Nephron progenitor cell (in vitro differentiated cells): ENCODE data around the gene CTDNEP1.

Experiments used
- DNase-seq: peaks from one replicate; pipeline ENCODE4 v3.0.0; 2021
- H3K27ac Mint-ChIP-seq: 2 replicates; pipeline ENCODE4 v1.8.0; 2021; ENCODE audit warnings: mild to moderate bottlenecking, moderate library complexity, mixed read lengths
- H3K27me3 Mint-ChIP-seq: 2 replicates; pipeline ENCODE4 v1.8.0; 2021; ENCODE audit warnings: mild to moderate bottlenecking, low read depth, mixed read lengths; ENCODE audit not compliant: poor library complexity
- H3K36me3 Mint-ChIP-seq: 2 replicates; pipeline ENCODE4 v1.8.0; 2021; ENCODE audit warnings: low read depth, mixed read lengths
- H3K4me1 Mint-ChIP-seq: 2 replicates; pipeline ENCODE4 v1.8.0; 2021; ENCODE audit warnings: mixed read lengths
- H3K4me3 Mint-ChIP-seq: 2 replicates; pipeline ENCODE4 v1.8.0; 2021; ENCODE audit warnings: mild to moderate bottlenecking, moderate library complexity, mixed read lengths
- H3K9me3 Mint-ChIP-seq: 2 replicates; pipeline ENCODE4 v1.8.0; 2021; ENCODE audit warnings: mild to moderate bottlenecking, moderate library complexity, mixed read lengths
- TF ChIP-seq, protein P1 (sequence below): fragments of 200-600 bp; sonication (generic); IDR thresholded peaks from 2 replicates; pipeline ENCODE4 v1.5.0; 2021; ENCODE audit warnings: antibody characterized with exemption

Gene CTDNEP1

DNA sequence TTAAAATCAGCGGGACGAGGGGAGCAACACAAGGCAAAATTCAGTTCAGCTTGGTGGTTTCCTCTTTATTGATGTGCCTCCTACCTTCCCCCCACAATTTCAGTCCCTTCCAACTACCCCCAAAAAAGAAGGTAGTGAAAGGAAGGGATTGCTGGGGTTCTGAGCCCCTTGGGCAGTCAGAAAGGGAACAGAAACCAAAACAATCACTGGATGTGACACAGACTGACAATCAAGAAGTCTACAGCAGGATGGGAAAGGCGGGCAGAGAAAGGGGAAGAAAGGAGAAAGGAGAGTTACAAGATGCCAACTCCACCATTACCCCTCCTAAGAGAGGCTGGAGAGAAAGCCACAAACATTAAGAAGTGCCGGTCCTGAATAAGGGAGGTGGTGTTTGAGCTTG lies 11.2 kb downstream of the CTDNEP1 start:
- peaks cover 43% of the 10 kb centered on the region for H3K36me3 Mint-ChIP-seq
- peak overlapping the region; percentile 98 for H3K4me3 Mint-ChIP-seq
- peak overlapping the region; percentile 100 for H3K27ac Mint-ChIP-seq
- TF ChIP-seq, protein P1, sequence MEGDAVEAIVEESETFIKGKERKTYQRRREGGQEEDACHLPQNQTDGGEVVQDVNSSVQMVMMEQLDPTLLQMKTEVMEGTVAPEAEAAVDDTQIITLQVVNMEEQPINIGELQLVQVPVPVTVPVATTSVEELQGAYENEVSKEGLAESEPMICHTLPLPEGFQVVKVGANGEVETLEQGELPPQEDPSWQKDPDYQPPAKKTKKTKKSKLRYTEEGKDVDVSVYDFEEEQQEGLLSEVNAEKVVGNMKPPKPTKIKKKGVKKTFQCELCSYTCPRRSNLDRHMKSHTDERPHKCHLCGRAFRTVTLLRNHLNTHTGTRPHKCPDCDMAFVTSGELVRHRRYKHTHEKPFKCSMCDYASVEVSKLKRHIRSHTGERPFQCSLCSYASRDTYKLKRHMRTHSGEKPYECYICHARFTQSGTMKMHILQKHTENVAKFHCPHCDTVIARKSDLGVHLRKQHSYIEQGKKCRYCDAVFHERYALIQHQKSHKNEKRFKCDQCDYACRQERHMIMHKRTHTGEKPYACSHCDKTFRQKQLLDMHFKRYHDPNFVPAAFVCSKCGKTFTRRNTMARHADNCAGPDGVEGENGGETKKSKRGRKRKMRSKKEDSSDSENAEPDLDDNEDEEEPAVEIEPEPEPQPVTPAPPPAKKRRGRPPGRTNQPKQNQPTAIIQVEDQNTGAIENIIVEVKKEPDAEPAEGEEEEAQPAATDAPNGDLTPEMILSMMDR, result no peak
- DNase-seq, result no peak
- H3K4me1 Mint-ChIP-seq, result peaks cover 55% of the 10 kb centered on the region
- no peaks in the 10 kb centered on the region for H3K27me3 Mint-ChIP-seq
- no peaks in the 10 kb centered on the region for H3K9me3 Mint-ChIP-seq

DNA sequence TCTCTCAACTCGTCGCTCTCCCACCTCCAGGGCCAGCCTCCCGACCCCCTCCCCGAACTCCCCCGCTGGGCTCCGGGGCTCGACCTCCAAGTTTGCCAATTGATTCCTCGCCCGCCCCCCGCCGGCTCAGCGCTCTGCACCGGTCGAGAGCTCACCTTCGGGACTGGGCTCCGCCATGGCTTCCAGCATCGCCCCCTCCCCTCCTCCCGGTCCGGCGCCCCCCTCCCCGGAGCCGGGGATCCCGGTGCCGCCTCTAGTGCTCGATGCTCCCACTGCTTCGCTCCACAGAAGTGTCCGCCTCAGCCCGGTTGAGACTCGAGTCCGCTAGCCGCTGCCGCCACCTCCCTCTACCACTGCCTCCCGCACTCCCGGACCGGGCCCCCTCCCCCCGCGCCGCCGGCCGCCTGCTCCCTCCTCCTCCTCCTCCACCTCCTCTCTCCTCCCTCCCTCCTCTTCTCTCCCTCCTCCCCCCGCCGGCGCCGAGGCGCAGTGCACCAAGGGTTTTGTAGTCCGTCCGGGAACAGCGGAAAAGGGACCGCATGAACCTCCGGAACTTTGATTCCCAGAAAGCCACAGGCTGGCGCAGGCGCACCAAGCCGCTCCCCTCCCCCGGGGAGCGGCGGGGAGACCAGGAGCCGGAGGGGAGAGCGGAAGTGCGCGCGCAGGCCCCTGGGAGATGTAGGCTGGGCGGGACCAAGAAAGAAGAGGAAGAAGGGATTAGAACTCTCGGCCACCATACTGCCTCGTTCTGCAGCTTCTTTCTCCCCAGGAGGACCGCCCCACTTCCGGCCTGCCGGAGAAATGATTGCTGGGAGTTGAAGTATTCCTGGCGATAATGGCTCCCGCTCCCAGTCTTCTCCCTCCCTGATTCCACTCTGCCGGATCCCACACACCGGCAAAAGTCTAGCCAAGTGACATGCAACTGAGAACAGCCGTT lies 12.2 kb downstream of the CTDNEP1 start, which contains the start of gene PHF23:
PHF23 (minus strand) TSS at position 367 of the 937 bp plus-strand sequence; CDS start at position 189, 178 bp downstream.
- Mint-ChIP-seq H3K9me3 (no peaks in the 10 kb centered on the region), H3K27me3 (no peaks in the 10 kb centered on the region), H3K4me1 (peaks cover 65% of the 10 kb centered on the region), H3K27ac (peak within 1 kb of the TSS; percentile 100), H3K4me3 (peak within 1 kb of the TSS; percentile 98), H3K36me3 (peaks cover 43% of the 10 kb centered on the region)
- TF ChIP-seq, protein P1, result no peak
- DNase-seq, result peak; percentile 96

DNA sequence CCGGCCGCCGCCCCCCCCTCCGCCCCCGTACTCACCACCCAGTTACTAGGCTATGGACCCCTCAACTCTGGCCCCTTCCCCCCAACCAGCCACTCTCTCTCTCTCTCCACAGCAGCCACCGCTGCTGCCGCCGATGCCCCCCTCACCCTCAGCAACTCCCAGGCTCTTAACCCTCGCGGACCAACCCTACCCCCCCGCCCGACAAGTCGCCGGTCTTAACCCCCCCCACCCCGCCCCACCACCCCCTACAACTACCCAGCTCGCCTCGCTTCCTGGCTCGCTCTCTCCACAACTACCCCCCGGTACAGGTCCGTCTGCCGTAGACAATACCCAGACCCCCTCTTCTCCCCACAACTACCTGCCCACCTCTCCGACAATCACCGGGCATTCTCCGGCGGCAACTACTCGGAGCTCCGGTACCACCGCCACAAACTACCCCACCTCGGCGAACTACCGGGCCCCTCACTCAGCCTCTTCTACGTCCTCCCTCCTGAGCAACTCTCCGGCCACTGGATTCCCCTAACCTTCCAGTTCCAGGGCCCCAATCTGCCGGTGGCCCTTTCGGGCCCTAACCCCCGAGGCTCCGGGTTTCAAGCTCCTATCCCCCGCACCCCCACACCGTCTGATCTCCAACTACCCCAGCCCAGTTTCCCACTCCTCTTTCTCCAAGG lies 13.0 kb downstream of the CTDNEP1 start:
- peaks cover 41% of the 10 kb centered on the region for H3K36me3 Mint-ChIP-seq
- peak overlapping the region; percentile 98 for H3K4me3 Mint-ChIP-seq
- H3K27ac Mint-ChIP-seq, result peak overlapping the region; percentile 94
- TF ChIP-seq, protein P1, result no peak
- peaks cover 66% of the 10 kb centered on the region for H3K4me1 Mint-ChIP-seq
- no peaks in the 10 kb centered on the region for H3K27me3 Mint-ChIP-seq
- peak; percentile 32 for DNase-seq
- no peaks in the 10 kb centered on the region for H3K9me3 Mint-ChIP-seq

DNA sequence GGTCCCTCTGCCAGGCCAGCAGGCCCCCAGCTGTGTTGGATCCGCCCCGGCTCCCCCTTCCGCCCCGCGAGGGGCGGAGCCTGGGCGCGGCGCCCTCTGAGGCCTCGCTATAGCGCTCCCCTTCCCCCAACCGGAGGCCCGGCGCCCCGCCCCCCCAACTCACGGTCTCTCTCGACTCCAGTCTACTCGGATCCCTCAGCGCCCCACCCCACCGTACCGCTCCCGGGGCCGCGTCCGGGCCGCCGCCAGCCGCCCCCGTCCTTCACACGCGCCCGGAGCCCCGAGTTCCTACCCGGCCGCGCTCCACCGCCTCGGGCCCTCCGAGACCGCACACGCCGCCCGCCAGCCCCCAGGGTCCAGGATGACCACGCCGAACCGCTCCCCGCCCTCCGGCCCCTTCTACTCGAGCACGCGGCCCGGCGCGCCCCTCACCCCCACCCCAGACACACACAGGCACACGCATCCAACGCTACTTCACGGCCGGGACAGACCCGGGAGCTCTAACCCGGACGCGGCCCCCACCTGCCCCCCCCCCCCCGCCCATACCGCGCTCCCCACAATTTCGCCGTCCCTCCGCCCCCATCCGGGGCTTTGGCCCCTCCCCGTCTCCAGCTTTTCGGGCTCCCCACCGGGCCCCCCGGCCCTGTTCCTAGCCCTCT lies 13.6 kb downstream of the CTDNEP1 start:
- H3K4me3 Mint-ChIP-seq, result peak overlapping the region; percentile 98
- TF ChIP-seq, protein P1, result no peak
- peaks cover 68% of the 10 kb centered on the region for H3K4me1 Mint-ChIP-seq
- peak; percentile 85 for DNase-seq
- peak overlapping the region; percentile 64 for H3K27ac Mint-ChIP-seq
- peaks cover 45% of the 10 kb centered on the region for H3K36me3 Mint-ChIP-seq
- no peaks in the 10 kb centered on the region for H3K27me3 Mint-ChIP-seq
- H3K9me3 Mint-ChIP-seq, result no peaks in the 10 kb centered on the region

DNA sequence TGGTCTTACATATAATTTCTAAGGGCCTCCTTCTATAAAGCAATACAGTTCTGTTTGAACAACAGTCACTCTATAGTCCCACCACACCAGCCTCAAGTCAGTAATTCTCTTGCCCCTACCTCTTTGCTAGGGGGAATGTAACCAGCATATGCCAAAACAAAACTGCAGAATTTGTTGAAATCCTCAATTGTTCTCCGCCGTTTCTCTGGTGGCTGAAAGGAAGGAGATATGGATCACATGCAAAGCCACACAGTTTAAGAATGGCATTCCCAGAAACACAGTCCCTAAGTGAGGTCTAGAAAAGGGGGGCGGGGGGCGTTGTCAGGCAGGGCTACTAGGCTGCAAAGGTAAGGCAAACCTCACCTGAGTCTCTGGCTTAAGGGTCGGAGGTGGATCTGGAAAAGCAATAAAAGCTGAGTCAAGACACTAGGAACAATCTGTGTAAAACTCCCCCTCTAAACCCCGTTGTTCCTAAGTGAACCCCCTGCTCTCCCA lies 14.2 kb downstream of the CTDNEP1 start:
- Mint-ChIP-seq H3K36me3 (peaks cover 46% of the 10 kb centered on the region), H3K9me3 (no peaks in the 10 kb centered on the region), H3K27me3 (no peaks in the 10 kb centered on the region), H3K27ac (peak overlapping the region; percentile 82), H3K4me3 (peak overlapping the region; percentile 98), H3K4me1 (peaks cover 73% of the 10 kb centered on the region)
- no peak for DNase-seq
- TF ChIP-seq, protein P1, result no peak
